Gastroesophageal sphincter (tissue), 4 donors: Measurements from ENCODE around the gene FIBIN. TPM values are rescaled to one million over a fixed set of nuclear protein-coding genes. Genes with fewer than 3 reads are reported as not detected.

Experiments used
- ATAC-seq: fragments of 150-250 bp; one replicate; pipeline ENCODE4 v1.9.1; 2016; ENCODE audit warnings: mild to moderate bottlenecking, moderate library complexity
- H3K27ac ChIP-seq, 4 donors: fragments of 200-600 bp; sonication (generic) in 3 of 4; 1 replicate in 3 of 4; 2 replicates in 1 of 4; pipeline ENCODE4 v1.5.1; 2016 to 2019
- H3K27me3 ChIP-seq: fragments of 200-600 bp; sonication (generic); one replicate; pipeline ENCODE4 v1.5.1; 2019
- H3K36me3 ChIP-seq, 2 donors: fragments of 200-600 bp; sonication (generic); one replicate each; pipeline ENCODE4 v1.5.1; 2019; ENCODE audit warnings: control low read depth in 1 of 2
- H3K4me1 ChIP-seq, 3 donors: fragments of 200-600 bp; sonication (generic); 1 replicate in 2 of 3; 2 replicates in 1 of 3; pipeline ENCODE4 v1.5.1; 2016 to 2019; ENCODE audit warnings: control low read depth in 2 of 3
- H3K4me3 ChIP-seq, 2 donors: fragments of 200-600 bp; sonication (generic); one replicate each; pipeline ENCODE4 v1.5.1; 2019; ENCODE audit warnings: mild to moderate bottlenecking in 1 of 2, moderate library complexity in 1 of 2
- H3K9me3 ChIP-seq, 3 donors: fragments of 200-600 bp; sonication (generic); one replicate each; pipeline ENCODE4 v1.5.1; 2017 to 2019; ENCODE audit warnings: control low read depth in 2 of 3
- CTCF ChIP-seq, 4 experiments: fragments of 200-600 bp in 2 of 4; fragments of 450-650 bp in 2 of 4; sonication (generic) in 1 of 4; IDR thresholded peaks; one replicate each; pipeline ENCODE4 v1.5.1; 2017 to 2019; ENCODE audit warnings: antibody characterized with exemption in 4 of 4, mild to moderate bottlenecking in 2 of 4, moderate library complexity in 2 of 4
- EP300 ChIP-seq: sonication (generic); formaldehyde crosslinking; IDR thresholded peaks from one replicate; pipeline ENCODE4 v1.6.1; 2017; ENCODE audit warnings: antibody characterized with exemption, mild to moderate bottlenecking
- POLR2A ChIP-seq, 2 donors: fragments of 450-650 bp; IDR thresholded peaks; one replicate each; pipeline ENCODE4 v1.6.1; 2017; ENCODE audit warnings: antibody characterized with exemption in 2 of 2, mild to moderate bottlenecking in 2 of 2, moderate library complexity in 1 of 2
- POLR2AphosphoS5 ChIP-seq: sonication (generic); formaldehyde crosslinking; IDR thresholded peaks from one replicate; pipeline ENCODE4 v1.6.1; 2017; ENCODE audit warnings: antibody characterized with exemption
- WGBS, 2 donors: methylation state at CpG; one replicate each; pipeline ENCODE4 v1.1.5; 2018; ENCODE audit warnings: low coverage in 1 of 2; 5-methylcytosine and 5-hydroxymethylcytosine counted together
- total RNA-seq, 4 donors: library from RNA; depleted of rRNA; stranded (reverse); fragments of >200 nt; gene quantifications; one replicate each; pipeline ENCODE4 v1.1.0, GENCODE V29; 2016

FIBIN gene
- total RNA-seq, 4 donors from 2014 or later: 53.2 to 143 (median 105) TPM

GRCh38 chr11:27020751-27021150 lies 26.8 kb downstream of the FIBIN start:
- ATAC-seq: no peak

GRCh38 chr11:27022659-27023251 lies 28.8 kb downstream of the FIBIN start:
- no peak overlapping the region for H3K4me3 ChIP-seq
- H3K9me3 ChIP-seq: no peaks in the 10 kb centered on the region
- WGBS, 2 donors: 33 to 50% methylated on average over 1 of the region's 1 CpG
- no peak overlapping the region for H3K27ac ChIP-seq
- no peaks in the 10 kb centered on the region for H3K4me1 ChIP-seq
- H3K27me3 ChIP-seq: no peaks in the 10 kb centered on the region
- no peak for ATAC-seq
- TF ChIP-seq POLR2A (IDR thresholded peaks at IDR 0.05) (no peak), POLR2AphosphoS5 (no peak), CTCF (IDR thresholded peaks at IDR 0.05) (no peak), EP300 (no peak)
- no peaks in the 10 kb centered on the region for H3K36me3 ChIP-seq

More at GRCh38 chr11:27020751-27021150, 26.8 kb downstream of the FIBIN start:
- Histone ChIP-seq H3K4me3 (no peak overlapping the region), H3K36me3 (no peaks in the 10 kb centered on the region), H3K27me3 (no peaks in the 10 kb centered on the region), H3K4me1 (no peaks in the 10 kb centered on the region), H3K9me3 (no peaks in the 10 kb centered on the region), H3K27ac (no peak overlapping the region)
- 55 to 58% methylated on average over 2 of the region's 2 CpGs for WGBS, 2 donors
- TF ChIP-seq CTCF (IDR thresholded peaks at IDR 0.05): no peak
- TF ChIP-seq EP300: no peak
- no peak for TF ChIP-seq POLR2A (IDR thresholded peaks at IDR 0.05)
- no peak for TF ChIP-seq POLR2AphosphoS5

GRCh38 chr11:27024865-27025264 lies 31.0 kb downstream of the FIBIN start:
- Histone ChIP-seq H3K4me1 (peaks cover 0 to 6% (median 0%) of the 10 kb centered on the region in 3 donors), H3K4me3 (no peak overlapping the region), H3K36me3 (no peaks in the 10 kb centered on the region), H3K27ac (no peak overlapping the region), H3K27me3 (no peaks in the 10 kb centered on the region), H3K9me3 (no peaks in the 10 kb centered on the region)
- TF ChIP-seq CTCF (IDR thresholded peaks at IDR 0.05) (no peak), POLR2AphosphoS5 (no peak), EP300 (no peak), POLR2A (IDR thresholded peaks at IDR 0.05) (no peak)
- 89 to 94% methylated on average over 3 of the region's 3 CpGs for whole genome bisulfite sequencing, 2 donors
- ATAC-seq: no peak

GRCh38 chr11:27025312-27025955 lies 31.5 kb downstream of the FIBIN start:
- Histone ChIP-seq H3K9me3 (no peaks in the 10 kb centered on the region), H3K4me3 (no peak overlapping the region), H3K27me3 (no peaks in the 10 kb centered on the region), H3K36me3 (no peaks in the 10 kb centered on the region), H3K27ac (no peak overlapping the region), H3K4me1 (peaks cover 0 to 6% (median 0%) of the 10 kb centered on the region in 3 donors)
- TF ChIP-seq EP300 (no peak), CTCF (IDR thresholded peaks at IDR 0.05) (no peak), POLR2A (IDR thresholded peaks at IDR 0.05) (no peak), POLR2AphosphoS5 (no peak)
- 86 to 94% methylated on average over 5 to 6 of the region's 6 CpGs for WGBS, 2 donors
- no peak for ATAC-seq
